Central memory CD4-positive, alpha-beta T cell (primary cell): ENCODE results near the gene EPB41L2.

ENCODE experiments used
- DNase-seq: peaks from one replicate; pipeline ENCODE4 v3.0.0; 2022

The EPB41L2 gene

DNA sequence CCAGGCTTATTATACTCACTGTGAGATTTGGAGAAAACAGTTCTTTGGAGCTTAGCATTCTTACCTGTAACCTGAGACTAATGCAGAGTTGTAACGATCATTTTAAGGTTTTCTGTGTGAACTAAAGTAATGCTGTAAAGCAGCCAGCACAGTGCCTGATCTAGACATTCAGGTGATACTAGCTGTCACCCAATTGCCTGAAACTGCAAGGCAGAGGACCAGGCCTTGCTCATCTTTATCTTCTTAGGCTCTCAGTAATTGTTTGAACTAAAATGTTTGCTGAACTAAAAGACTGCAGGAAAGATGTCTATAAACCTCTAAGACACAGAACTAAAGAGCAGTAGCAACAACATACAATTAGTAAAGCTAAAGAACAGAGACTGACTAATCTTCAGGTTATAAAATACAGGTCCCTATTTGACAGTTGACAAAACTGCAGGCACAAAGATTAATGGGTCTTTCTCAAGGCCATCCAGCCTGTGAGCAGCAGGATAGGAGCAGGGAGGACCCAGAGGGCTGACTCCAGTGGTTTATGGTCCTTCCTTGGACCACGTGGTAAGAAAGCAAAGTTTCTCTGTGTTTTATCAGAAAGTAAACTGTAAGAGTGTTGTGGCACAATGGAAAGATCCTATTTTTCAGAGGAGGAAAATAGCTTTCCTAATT, 204.4 kb downstream of the EPB41L2 start:
- DNase-seq: no peak

DNA sequence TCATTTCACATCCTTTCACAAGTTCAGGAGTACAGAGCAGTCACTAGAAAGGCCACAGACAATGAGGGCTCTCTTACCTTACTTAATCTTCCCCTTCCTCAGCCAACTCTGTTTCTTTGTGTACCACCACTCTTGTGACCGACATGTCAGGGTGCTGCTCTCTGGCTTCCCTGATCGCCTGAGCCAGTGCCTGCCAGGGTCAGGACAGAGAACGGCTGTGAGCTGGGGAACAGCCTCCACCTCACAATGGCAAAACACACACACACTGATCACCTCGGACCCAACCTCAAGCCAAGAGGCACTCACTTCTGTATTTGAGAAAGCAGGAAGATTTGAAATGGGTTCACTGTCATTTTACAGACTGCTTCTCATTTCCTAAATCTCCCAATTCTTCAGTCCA, 205.0 kb downstream of the EPB41L2 start:
- no peak for DNase-seq

DNA sequence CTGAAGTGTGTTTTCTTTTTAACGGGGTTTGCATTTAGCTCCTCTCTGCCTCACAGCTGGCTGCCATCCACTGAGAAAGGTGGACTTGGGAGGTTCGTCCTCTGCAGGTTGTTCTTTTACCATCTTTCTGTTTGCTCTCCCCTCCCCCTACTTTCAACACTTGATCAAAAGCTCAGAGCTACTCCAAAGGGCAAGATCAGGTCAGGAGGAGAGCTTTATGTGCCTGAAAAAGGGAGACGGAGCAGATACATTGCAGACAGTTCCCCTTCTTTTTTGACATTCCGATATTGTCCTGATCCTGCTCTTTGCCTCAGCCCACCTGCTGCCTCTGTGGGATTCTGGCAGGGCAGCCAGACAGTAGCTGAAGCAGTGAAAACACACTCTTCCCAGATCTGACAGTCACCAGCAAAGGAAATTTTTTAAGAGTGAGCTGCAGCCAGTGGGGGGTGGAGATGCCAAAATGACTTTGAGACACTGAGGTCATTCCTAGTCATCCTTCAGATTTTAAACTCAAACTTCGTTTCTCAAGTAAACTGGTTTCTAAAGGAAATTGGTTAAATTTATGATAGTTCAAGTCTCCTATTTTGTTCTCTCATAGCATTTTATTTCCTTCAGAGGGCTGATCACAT, 209.4 kb downstream of the EPB41L2 start:
- no peak for DNase-seq

DNA sequence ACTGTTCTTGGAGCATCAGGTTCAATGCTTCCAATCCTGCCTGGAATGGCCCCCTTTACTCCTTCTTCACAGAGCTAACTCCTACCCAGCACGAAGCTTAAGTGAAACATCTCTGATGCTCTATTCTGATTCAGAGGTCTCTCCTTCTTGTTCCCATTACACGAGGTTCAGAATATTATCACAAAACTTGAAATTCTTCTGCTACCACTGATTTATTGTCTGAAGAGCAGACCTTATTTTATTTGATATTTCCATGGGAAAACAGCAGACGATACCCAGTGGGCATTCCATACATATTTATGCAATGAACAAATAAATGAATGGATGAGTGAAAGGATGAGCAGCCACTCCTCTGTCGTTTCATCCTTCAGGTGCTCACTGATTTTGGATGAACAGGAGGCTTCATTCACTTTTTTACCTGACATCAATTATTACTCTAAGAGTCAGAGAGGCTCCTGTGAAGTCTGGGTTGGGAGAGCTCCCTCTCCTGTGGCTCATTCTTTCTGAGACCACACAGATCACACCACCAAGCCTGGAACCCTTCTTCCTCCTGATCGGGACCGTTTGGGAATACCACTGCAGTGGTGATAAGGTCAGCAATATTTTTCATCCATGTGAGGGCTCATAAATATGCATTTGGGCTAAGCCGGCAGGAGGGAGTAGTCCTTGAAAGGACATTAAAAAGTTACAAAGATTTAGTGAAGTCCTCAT, 210.0 kb downstream of the EPB41L2 start:
- DNase-seq: no peak

DNA sequence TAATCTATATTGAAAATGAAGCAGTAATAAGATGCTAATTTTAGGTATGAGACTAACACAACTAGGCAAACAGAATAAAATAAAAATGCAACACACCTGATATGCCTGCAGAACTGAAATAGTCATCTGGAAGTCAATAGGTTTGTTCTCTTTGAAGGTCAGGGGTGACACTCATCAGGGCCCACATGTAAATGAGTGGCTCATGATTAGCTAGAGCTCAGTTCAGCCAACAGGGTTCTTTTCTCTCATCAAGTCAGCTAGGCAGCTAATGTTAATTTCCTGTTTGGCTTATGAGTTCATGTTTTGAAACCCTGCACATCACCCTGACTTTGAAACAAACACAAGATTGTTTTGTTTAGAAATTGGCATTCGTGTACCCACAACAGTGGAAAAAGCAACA, 212.0 kb downstream of the EPB41L2 start:
- no peak for DNase-seq

DNA sequence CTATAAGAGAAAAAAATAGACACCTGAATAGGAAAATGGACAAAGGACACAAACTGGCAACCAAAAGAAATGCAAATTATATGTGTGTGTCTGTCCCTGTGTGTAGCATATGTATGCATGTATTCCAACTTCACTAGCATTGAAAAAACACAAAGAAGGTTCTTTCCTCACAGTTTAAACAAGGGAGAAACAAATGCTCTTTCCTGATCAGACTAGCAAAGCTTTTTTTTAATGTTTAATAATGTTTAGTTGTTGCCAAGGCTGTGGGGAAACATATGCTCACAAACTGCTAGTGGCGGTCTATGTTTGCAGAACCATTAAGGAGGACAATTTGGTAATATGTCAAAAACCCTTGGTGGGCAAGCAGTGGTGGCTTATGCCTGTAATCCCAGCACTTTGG, 213.5 kb downstream of the EPB41L2 start:
- DNase-seq: no peak

DNA sequence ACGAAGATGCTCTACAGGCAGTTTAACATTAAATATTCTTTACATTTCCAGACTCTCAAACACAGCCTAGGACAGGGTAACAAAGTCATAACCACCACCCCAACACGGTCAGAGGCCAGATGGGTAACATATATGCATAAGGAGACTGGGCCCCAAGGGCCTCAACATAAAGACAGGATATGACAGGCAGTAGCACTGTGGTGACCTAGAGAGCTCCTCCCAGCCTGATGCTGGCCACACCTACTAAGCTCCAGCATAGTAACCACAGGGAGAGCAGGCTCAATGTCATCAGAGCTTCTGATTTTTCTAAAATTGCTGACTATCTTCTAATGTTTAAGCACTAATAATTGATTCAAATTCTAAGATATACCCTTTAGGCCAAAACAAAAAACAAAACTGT, 214.1 kb downstream of the EPB41L2 start:
- no peak for DNase-seq

DNA sequence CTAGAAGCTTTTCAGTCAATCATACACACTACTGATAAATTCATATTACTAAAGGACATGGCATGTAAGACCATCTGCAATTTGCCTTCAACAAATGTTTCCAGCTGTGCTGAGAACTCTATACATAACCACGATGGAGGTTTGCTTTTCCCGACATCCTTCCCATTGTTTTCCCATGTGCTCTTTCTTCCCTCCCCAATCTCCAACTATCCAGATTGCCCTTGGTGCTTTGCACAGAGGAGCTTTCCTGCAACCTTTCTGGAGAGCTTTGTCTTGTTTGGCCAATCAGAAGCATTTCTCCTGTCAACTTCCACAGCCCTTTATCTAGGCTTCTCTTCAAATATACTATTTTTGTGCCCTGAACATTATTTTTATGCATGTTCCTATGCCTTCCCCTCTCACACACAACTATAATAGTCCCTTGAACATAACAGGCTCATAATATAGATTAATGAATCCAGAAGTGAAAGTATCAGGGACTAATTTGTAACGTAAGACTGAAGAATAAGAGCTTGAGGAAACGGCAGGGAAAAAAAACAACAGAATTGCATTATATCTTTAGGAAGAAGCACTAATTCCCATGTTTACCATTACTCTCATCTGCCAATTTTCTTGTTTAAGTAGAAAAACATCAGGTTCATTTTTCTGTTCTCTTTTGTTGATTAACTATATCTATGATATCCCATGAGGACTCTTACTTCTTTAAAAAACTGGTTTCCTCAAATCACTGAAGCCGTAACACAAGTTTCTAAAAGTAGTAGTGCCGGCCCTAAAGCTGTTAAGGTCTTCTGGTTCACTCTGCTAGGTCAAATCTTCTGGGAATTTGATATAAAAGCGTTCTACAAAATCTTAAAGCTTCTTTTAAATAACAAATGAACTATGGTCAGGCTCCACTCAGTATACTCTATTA, 215.8 kb downstream of the EPB41L2 start:
- no peak for DNase-seq

DNA sequence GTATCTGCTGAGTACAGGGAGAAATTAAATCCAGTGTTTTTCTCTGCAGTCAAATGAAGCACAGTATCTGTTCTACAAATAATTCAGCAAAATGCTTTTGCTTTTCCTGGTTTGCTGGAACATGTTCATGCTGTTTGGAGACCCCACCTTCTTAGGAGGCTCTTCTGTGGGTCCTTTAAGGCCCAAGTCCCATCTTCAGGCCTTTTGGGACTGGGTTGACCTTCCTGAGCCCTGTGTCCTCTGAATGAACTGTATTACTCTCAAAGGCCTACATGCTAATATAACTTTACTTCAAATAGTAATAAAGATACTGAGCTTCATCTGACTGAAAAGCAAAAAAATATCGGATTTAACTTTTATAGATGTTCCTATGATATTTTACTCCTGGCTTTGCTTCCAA, 216.5 kb downstream of the EPB41L2 start:
- no peak for DNase-seq

DNA sequence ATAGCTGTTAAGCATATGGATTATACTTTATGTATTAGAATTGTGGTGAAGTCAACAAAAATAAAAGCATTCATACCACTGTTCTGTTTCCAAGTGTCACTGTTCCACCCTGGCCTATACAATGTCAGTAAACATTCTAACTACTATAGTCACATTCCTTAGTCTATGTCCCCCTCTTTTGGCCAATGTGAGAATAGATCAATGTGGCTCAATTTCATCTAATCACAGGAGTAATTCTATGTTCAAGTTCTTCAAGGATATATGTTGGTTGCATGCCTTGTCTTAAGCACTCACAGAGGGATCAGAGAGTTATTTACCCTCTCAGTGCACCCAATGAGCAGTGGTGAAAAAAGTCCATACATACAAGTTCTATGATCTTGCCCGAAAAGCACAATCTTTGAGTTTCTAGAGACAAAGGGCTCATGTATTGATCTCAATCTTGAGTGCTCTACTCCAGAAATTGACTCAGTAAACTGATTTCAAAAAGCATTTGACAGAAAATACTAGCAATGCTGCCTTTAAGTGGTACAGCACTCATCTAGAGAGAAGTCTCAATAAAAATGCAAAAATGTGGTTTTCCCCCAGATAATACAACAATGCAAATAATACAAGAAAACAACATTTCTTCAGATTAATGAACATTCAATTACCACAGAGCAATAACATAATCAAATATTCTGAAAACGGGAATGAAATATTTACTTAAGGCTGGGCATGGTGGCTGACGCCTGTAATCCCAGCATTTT, 219.3 kb downstream of the EPB41L2 start:
- DNase-seq: peak; percentile 48

DNA sequence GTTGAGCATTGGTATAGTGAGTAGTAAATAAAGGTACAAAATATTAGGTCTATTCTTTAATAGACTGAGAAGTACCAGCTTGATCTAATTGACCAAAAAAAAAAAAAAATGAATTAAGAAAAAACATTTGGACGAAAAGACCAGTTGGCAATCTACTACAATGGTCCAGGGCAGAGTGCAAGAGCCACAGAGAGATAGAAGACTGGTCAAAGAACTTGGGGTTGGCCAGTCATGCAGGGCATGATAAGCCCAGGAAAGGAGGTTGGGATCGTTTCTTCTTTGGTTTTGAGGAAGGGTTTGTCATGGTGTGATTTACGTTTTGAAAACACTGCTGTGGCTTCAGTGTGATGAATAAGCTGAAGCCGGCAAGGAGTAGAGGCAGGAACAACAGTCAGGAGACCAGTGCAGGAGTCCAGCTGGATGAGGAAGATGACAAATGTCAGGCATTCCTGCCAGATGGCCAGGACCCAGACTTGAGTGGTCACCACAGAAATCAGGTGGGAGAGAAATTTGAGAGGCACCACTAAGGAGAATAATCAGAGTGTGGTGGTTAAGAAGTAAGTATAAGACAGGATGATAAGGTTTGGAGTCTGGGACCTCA, 221.8 kb downstream of the EPB41L2 start:
- no peak for DNase-seq

DNA sequence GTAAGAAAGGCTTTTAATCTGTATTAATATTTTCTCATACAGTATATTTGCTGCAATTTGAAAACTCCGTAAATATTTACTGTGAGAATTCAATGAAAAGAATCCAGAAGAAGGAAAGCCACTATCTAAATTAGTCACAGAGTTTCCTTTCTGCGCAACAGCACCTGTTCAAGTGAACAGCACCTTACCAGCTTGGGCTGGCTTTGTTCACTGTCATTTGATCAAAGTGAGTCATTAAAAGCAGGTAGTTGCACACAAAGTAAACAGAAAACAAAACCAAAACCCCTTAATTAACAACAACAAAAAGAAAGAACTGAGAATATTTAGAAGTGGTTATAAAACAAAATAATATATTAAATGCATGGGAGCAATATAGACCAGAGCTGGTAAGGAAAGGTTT, 223.0 kb downstream of the EPB41L2 start:
- DNase-seq: no peak

DNA sequence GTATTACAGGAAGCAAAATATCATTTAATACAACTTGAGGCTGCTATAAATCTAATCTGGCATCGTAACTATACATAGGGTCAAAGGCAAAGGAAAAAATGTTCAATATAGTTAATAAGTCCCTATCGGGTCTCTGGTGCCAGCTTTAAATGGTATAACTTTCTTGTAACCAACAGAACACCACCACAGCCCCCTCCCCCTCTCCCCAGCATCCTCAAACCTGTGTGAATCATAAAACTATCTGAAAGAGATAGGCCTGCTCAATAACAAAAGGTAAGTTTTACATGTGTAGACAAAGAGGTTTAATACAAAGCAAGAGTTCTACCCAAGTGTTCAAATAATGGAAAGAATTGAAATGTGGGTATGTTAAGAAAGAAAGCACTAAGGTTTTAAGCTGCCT, 223.7 kb downstream of the EPB41L2 start:
- DNase-seq: no peak

DNA sequence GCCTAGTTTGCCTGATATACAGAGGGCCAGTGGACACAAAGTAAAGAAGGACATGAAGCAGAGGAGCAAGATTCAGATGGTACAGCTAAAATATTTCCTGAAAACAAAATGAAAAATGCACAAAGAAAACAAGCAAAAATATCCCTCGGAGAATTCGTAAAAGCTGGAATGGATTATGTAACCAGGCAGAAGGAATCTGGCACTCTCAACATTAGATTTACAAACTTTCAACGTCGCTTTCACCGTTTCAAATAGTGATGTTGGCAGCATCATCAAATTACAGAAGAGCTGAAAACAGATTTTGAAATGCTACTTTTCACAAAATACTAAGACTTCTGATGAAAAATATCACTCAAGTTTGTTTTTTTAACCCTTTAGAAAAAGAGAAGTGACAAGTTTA, 224.1 kb downstream of the EPB41L2 start:
- DNase-seq: no peak

DNA sequence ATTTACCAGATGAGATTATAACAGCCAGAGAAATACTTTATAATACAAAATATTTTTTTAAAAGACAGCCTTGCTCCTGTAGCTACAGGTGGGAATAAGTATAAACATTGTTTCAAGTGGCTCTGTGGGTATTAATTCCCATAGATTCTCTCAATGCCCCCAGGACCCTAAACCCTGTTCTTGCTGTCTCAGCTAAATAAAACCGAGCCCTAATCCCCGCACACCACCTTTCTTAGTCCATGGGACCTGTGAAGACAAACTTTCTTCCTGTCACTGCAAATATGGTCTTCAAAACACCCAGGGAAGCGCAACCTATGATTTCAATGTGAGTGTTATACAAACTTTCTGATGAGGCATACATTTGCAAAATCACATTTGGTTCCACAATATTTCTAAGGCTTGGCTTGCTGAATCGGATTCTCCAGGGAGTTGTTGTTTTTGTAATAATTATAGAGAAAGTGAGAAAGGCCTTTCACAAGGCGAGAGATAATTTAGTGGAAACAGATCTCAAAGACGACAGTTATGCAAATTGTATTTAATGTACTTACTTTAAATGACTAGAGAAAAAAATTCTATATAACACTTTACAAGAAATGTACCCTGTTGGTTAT, 224.7 kb downstream of the EPB41L2 start:
- DNase-seq: no peak

DNA sequence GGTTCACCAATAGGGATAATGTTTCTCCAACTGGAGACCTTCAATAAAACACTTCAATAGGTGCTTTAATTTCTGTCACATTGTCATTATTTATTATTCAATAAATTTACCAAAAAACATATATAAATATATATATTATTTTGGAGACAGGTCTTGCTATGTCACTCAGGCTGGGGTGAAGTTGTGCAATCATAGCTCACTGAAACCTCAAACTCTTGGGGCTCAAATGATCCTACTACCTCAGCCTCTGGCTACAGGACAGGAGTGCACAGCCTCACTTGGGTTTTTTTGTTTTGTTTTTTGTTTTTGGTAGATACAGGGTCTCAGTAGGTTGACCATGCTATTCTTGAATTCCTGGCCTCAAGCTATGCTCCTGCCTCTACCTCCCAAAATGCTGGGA, 226.0 kb downstream of the EPB41L2 start:
- no peak for DNase-seq

DNA sequence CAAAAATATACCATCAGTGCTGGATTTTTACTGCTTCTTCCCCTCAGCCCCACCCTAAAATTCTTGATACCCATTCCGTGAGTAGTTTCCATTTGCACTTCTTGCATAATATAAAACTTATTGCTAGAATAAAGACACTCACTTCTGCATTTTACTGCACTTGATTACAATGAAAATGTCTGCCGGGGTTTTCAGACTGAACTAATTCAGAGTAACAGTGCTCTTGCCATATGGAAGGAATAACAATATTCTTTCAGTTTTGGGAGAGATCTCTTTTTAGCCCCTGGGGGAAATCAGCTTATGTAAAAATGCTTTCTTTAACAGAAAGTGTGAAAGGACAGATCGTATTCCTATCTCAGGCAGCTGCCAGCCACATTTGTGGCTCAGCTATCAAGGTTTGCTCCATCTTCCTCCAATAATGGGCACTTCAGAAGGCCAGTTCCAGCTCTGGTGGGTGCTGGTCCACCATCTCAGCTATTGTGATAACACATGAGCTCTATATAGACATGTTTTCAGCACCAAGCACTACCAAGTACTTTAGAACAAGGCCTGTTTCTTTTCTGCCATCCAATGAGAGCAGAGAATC, 226.9 kb downstream of the EPB41L2 start:
- DNase-seq: no peak

DNA sequence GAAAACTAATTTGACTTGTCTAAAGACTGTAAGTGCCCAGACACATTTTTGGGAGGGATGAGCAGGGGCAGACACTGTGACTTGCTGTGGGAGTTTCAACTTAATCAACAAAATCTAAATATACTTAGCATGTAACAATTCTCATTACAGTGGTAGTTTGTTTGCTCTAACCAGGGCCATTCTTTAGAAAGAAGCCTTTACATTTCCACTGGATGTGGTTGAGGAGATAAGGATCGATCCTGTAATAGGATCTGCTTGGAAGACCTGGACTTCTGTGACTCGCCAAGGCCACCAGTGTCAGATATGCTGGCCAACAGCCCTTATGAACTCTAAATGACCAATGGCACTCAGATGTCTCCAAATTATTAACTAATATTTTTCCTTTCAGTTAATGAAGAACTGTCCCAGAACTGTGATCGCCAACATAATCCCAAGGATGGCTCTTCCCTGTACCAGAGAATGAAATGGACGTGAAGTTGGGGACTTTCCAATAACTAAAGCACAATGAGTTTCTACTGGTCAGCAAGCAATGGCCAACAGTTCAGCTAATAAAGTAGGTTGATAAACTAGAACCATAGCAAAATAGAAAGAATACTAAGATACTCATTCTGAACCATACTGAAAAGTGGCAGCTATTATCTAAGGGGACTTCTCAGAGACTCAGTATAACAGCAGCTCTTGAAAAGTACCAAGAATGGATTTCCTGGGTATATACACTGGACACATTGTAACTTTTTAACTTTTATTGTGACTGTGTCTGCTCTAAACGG, 228.4 kb downstream of the EPB41L2 start:
- no peak for DNase-seq

DNA sequence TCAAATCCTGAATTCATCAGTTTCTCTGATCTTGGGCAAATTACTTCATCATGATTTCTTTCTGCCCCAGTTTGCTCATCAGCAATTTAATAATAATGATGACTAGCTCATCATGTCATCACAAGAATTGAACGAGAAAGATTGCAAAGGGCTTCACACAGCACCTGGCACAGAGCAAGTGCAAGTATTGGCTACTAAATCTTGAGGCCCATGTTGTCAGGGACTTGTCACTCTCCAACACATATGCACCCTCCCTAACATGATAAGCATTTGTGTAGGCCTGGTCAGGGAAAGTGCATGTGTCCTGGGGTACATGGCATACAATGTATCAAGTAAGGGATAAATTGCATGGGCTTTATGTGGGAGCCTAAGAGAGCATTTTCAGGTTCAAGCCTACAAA, 229.5 kb downstream of the EPB41L2 start:
- no peak for DNase-seq

DNA sequence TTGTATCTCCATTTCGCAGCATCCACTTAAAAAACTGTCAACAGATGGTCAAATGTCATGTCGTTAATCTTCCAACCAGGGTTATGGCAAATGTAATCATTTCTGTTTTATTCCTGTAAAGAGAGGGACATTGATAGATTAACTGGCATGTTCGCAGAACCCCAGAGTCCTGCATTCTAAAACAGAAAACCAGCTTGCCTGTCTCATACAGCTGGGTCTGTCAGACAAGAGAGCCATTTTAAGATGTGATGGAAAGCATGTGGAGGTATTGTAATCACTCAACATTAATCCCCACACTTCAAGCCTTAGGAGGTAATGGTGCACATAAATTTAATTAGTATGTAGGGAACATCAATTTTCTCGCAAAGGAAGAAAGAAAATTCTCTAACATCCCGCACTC, 231.4 kb downstream of the EPB41L2 start:
- DNase-seq: no peak
